KOPT-K1 (cell line): ENCODE results near the gene GREB1.

ENCODE experiments used
- H3K27ac ChIP-seq: fragments of 200-600 bp; sonication (generic); 2 replicates; pipeline ENCODE4 v1.5.1; 2016; ENCODE audit warnings: antibody characterized with exemption, mild to moderate bottlenecking, low read depth, low read length; ENCODE audit not compliant: poor library complexity, severe bottlenecking
- H3K36me3 ChIP-seq: fragments of 200-600 bp; sonication (generic); 2 replicates; pipeline ENCODE4 v1.5.1; 2017; ENCODE audit warnings: antibody characterized with exemption, mild to moderate bottlenecking, low read length, moderate library complexity; ENCODE audit not compliant: insufficient read depth
- H3K9me3 ChIP-seq: fragments of 200-600 bp; sonication (generic); 2 replicates; pipeline ENCODE4 v1.5.1; 2017; ENCODE audit warnings: antibody characterized with exemption, low read length, mild to moderate bottlenecking; ENCODE audit not compliant: insufficient read depth, poor library complexity, severe bottlenecking

Gene GREB1, protein sequence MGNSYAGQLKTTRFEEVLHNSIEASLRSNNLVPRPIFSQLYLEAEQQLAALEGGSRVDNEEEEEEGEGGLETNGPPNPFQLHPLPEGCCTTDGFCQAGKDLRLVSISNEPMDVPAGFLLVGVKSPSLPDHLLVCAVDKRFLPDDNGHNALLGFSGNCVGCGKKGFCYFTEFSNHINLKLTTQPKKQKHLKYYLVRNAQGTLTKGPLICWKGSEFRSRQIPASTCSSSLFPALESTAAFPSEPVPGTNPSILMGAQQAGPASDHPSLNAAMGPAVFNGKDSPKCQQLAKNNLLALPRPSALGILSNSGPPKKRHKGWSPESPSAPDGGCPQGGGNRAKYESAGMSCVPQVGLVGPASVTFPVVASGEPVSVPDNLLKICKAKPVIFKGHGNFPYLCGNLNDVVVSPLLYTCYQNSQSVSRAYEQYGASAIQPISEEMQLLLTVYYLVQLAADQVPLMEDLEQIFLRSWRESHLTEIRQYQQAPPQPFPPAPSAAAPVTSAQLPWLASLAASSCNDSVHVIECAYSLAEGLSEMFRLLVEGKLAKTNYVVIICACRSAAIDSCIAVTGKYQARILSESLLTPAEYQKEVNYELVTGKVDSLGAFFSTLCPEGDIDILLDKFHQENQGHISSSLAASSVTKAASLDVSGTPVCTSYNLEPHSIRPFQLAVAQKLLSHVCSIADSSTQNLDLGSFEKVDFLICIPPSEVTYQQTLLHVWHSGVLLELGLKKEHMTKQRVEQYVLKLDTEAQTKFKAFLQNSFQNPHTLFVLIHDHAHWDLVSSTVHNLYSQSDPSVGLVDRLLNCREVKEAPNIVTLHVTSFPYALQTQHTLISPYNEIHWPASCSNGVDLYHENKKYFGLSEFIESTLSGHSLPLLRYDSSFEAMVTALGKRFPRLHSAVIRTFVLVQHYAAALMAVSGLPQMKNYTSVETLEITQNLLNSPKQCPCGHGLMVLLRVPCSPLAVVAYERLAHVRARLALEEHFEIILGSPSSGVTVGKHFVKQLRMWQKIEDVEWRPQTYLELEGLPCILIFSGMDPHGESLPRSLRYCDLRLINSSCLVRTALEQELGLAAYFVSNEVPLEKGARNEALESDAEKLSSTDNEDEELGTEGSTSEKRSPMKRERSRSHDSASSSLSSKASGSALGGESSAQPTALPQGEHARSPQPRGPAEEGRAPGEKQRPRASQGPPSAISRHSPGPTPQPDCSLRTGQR (N-terminal part only)

DNA sequence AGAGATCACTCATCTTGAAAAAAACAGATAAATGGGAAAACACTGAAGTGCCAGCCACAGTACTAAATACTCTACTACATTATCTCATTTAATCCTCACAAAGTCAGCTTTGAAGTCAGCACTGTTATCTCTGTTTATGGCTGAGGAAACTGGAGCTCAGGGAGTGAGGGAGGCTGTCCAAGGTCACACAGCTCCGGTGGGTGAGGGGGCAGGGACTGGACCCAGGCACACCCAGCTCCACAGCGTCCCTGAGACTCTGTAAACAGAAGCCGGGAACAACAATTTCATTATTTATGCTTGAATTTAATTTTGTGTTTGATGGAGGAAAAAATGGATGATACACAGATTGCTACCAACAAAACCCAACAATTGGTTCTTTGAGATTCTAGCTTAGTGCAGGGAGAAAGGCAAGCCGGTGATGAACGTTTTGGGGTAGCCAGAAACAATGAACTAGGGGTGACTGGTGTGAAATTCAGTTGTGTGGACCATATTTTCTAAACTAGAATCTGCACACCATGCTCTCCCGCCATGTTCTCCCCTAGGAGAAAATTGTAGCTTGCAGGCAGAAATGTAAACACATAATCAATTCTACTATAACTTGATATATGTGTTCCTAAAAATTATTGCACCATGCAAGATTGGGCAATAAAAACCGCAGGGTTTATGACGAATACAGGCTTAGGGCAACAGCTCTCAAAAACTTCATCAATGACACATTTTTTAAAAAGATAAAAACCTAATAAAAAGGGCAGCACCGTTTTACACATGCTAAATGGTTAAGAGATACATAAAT, at the start of gene GREB1:
Gene GREB1, plus strand, starts transcription at position 768 of the 793 bp plus-strand sequence. CDS start 22,570 bp downstream, outside the sequence.
- Histone ChIP-seq H3K27ac (no peak within 1 kb of the TSS), H3K9me3 (no peaks in the 10 kb centered on the region), H3K36me3 (no peaks in the 10 kb centered on the region)

DNA sequence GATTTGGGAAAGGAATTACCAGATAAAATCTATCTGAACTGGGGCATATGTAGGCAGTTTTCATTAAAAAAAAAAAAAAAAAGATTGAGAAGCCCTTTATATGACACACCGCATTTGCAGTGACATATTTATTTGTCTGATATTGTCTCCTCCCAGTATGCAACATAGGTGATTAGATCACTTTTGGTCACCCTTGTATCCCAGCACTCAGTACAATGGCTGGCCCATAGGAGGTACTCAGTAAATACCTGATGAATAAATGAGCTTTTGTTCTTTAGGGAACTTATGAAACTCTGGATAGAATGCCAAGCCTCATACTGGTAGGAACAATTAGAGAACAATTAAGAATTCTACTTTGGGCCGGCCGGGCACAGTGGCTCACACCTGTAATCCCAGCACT, 45.0 kb upstream of the GREB1 start:
- Histone ChIP-seq H3K9me3 (no peaks in the 10 kb centered on the region), H3K36me3 (no peaks in the 10 kb centered on the region)

DNA sequence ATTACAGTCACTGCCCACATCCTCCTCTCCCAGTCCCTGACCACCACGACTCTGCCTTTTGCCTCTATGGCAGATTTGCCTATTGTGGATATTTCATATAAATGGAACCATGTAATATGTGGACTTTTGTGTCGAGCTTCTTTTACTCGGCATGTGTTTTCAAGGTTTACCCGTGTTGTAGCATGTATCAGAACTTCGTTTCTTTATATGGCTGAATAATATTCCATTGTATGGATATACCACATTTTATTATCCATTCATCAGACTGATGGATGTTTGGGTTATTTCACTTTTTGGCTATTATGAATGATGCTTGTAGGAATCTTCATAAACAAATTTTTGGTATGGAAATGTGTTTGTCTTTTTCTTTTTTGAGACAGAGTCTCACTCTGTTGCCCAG, 43.7 kb upstream of the GREB1 start:
- H3K9me3 ChIP-seq, result no peaks in the 10 kb centered on the region
- no peaks in the 10 kb centered on the region for H3K36me3 ChIP-seq
- H3K27ac ChIP-seq, result no peak overlapping the region

More for the DNA sequence above, 45.0 kb upstream of the GREB1 start:
- H3K27ac ChIP-seq, result no peak overlapping the region

- Histone ChIP-seq H3K36me3 (no peaks in the 10 kb centered on the region), H3K9me3 (no peaks in the 10 kb centered on the region), H3K27ac (no peak overlapping the region)
These were observed 42.4 kb upstream of the GREB1 start for GRCh38 chr2:11491348-11491933.

- H3K27ac ChIP-seq, result no peak overlapping the region
- no peaks in the 10 kb centered on the region for H3K36me3 ChIP-seq
- H3K9me3 ChIP-seq, result no peaks in the 10 kb centered on the region
These were observed 41.6 kb upstream of the GREB1 start for GRCh38 chr2:11492244-11492643.

DNA sequence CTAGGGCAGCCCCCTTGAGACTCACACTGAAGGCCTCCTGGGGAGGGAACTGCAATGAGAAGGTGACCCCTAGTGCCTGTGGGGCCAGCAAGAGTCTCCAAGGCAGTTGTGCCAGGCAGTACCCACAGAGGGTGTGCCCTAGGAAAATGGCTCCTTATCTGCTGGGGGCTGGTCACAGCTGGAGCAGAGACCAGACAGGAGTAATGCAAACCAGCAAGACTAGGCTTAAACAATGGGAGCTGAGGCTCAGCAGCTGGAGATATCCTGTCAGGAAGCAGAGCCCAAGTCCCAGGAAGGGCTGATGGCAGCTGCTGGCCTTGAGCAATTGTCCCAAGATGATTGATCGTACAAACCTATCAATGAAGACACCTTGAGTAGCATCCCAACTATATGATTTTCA, 41.1 kb upstream of the GREB1 start:
- Histone ChIP-seq H3K27ac (no peak overlapping the region), H3K36me3 (no peaks in the 10 kb centered on the region), H3K9me3 (no peaks in the 10 kb centered on the region)

- Histone ChIP-seq H3K9me3 (no peaks in the 10 kb centered on the region), H3K36me3 (no peaks in the 10 kb centered on the region), H3K27ac (no peak overlapping the region)
These were observed 40.6 kb upstream of the GREB1 start for GRCh38 chr2:11493282-11493681.

DNA sequence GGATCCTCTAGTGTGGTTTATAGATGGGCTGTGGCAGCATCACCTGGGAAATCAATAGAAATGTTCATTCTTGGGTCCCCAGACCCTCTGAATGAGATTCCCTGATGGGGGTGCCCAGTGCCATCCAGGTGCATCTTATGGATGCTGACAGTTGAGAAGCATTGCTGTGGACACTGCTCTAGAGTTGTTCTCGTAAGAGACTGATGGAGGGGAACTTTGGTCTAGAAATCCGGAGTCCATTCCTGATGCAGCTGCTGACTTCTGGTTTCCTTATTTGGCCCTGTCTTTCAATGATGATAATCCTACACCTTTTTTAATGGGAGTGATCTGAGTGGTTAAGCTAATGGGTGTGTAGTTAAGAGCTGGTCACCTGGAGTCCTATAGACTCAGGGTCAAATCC, 39.5 kb upstream of the GREB1 start:
- no peaks in the 10 kb centered on the region for H3K36me3 ChIP-seq
- H3K9me3 ChIP-seq, result no peaks in the 10 kb centered on the region
- no peak overlapping the region for H3K27ac ChIP-seq

GRCh38 chr2:11495844-11496681, 37.8 kb upstream of the GREB1 start:
- Histone ChIP-seq H3K27ac (no peak overlapping the region), H3K36me3 (no peaks in the 10 kb centered on the region), H3K9me3 (no peaks in the 10 kb centered on the region)

DNA sequence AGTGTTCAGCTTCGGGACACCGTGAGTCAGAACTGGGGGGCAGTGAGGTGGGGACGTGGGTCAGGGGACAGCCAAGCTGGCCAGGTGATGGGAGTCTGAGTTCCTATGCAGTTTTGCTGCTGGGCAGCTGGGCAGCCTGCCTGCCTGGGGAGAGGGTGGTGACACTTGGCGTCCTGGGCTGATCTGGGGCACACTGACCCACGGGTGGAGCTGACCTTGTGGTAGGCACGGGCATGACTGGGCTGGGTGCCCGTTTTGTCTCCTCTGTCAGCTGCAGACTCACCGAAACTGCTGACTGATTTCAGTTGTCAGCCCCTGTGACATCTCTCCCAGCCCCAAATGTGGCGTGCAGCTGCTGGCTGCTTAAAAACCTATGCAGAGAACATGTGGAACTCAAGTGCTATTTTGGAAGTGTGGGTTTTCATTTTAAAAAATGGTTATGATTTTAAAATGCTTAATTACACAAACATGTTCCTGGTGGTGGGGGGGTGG, 35.3 kb upstream of the GREB1 start:
- Histone ChIP-seq H3K36me3 (no peaks in the 10 kb centered on the region), H3K9me3 (peaks cover 7% of the 10 kb centered on the region), H3K27ac (no peak overlapping the region)

DNA sequence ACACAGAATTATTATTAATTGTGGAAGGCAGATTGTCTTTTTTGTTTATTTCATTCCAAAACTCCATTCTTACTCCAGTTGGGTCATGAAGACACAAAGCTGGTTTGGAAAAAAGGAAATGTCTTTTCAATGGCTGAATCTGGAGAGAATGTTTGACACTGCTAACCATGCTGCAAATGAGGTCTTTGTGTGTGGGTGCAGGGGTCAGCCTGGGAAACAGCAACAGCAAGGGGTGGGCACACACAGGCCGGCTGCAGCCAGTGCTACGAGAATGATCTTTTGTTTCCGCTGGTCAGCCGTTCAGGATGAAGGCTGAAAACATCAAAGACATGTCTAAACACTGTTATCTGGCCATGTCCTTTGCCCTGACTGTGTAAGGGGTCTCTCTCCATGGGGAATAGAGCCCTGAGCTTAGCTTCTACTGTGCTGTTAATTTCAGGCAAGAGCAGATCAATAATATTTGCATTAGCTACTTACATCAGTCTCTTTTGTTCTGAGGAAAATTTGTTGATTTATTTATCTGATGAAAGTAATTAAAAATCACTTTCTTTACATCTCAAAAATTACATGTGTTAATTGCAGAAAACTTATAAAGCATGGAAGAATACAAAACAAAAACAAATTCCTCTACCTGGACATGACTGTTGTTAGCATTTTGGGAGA, 34.6 kb upstream of the GREB1 start:
- no peaks in the 10 kb centered on the region for H3K36me3 ChIP-seq
- no peak overlapping the region for H3K27ac ChIP-seq
- H3K9me3 ChIP-seq, result peaks cover 14% of the 10 kb centered on the region

DNA sequence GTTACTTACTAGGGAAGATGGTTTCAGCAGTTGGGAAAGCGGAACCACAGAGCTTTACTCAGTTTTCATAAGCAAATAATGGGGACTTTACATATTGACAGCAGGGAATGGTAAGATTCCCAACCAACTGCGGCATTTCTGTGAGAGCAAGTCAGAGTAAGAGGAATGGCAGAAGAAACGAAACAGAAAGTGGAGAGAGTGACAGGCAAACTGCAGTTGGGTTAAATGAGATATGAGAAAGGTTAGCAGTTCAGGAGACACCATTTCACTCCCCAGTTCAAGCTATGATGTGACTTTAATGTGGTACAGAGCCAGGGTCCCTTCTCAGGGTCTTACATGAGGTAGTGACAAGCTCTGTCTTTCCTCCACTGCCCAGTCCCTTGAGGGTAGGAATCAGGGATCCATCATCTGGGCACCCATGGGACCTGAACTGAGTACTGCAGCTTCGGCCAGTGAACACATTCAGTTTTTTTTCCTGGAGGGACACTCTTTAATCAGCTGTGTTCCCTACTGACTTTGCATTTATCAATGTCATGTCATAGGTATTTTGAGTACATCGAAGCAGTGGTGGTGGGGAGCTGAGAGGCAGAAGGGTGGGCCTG, 33.0 kb upstream of the GREB1 start:
- no peaks in the 10 kb centered on the region for H3K36me3 ChIP-seq
- H3K27ac ChIP-seq, result no peak overlapping the region

More for the DNA sequence above, 33.0 kb upstream of the GREB1 start:
- H3K9me3 ChIP-seq, result peaks cover 14% of the 10 kb centered on the region
